ENCODE data around the gene IARS1.
A peak's percentile ranks its signal among the peaks of the same experiment; 100 is the strongest.

Gene IARS1

DNA sequence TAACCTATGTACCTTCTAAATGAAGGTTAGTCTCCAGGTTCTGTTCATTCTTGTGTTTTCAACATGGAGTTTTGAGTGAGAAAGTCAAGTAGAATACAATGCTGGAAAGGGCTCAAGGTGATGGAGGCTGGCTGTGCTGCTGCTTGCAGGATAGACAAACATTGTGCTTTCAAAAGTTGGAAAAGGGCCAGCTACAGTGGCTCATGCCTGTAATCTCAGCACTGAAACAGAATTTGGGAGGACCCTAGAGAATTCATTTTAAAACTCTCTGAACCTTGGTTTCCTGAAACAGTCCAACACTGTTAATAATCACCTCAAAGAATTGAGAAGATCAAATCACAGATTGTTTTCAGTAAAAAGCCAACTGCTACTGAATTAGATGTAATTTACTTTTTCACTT is 15.4 kb upstream of the IARS1 start:
- Histone ChIP-seq H3K9me3 (ENCODE audit: control insufficient read depth, insufficient read depth, low read length) (no peaks in the 10 kb centered on the region), H3K4me2 (ENCODE audit: low read length) (no peak overlapping the region), H3K36me3 (ENCODE audit: control insufficient read depth, low read length) (peaks cover 92% of the 10 kb centered on the region), H3K9me2 (replicated peaks; ENCODE audit: control insufficient read depth, low read length) (no peaks in the 10 kb centered on the region), H3K4me1 (ENCODE audit: control insufficient read depth, low read length) (peaks cover 10% of the 10 kb centered on the region), H3F3A (ENCODE audit: control insufficient read depth, insufficient read depth) (no peaks in the 10 kb centered on the region), H3K79me2 (ENCODE audit: control insufficient read depth, low read length) (peaks cover 30% of the 10 kb centered on the region), H3K4me3 (ENCODE audit: low read length) (no peak overlapping the region), H3K27me3 (ENCODE audit: control insufficient read depth, low read length) (no peaks in the 10 kb centered on the region), H4K20me1 (ENCODE audit: control insufficient read depth, insufficient read depth, low read depth, low read length) (peaks cover 4% of the 10 kb centered on the region; the same call in 1 of the 2 replicates), H3K27ac (ENCODE audit: low read depth, low read length) (no peak overlapping the region)
- no peak for TF ChIP-seq EZH2phosphoT487 (IDR thresholded peaks at IDR 0.05; ENCODE audit: borderline replicate concordance, low read length)
- TF ChIP-seq, protein P1, sequence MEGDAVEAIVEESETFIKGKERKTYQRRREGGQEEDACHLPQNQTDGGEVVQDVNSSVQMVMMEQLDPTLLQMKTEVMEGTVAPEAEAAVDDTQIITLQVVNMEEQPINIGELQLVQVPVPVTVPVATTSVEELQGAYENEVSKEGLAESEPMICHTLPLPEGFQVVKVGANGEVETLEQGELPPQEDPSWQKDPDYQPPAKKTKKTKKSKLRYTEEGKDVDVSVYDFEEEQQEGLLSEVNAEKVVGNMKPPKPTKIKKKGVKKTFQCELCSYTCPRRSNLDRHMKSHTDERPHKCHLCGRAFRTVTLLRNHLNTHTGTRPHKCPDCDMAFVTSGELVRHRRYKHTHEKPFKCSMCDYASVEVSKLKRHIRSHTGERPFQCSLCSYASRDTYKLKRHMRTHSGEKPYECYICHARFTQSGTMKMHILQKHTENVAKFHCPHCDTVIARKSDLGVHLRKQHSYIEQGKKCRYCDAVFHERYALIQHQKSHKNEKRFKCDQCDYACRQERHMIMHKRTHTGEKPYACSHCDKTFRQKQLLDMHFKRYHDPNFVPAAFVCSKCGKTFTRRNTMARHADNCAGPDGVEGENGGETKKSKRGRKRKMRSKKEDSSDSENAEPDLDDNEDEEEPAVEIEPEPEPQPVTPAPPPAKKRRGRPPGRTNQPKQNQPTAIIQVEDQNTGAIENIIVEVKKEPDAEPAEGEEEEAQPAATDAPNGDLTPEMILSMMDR (IDR thresholded peaks at IDR 0.05; ENCODE audit: low read depth, low read length, poor library complexity, severe bottlenecking): no peak

DNA sequence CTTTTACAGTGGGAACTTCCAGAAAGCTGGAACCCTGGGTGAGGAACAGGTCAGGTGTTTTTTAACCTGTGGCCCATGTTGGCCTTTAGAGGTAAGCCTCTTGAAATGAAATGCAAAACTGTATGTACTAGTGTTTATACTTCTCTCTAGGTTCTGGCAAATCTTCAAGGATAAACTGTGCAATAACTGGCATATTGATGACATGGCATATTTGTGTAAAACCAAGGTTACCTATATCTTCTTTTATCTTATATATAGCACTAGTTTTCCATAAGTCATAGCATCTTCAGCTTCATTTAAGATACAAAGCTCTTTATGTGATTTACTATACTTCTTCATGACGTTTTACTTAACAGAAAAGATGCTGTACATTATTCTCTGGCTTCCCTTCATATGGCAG is 7.4 kb upstream of the IARS1 start:
- H3K4me3 ChIP-seq (ENCODE audit: low read length): no peak overlapping the region
- peaks cover 43% of the 10 kb centered on the region for H3K4me1 ChIP-seq (ENCODE audit: control insufficient read depth, low read length)
- no peaks in the 10 kb centered on the region for H4K20me1 ChIP-seq (ENCODE audit: control insufficient read depth, insufficient read depth, low read depth, low read length)
- H3K27ac ChIP-seq (ENCODE audit: low read depth, low read length): no peak overlapping the region
- no peaks in the 10 kb centered on the region for H3K9me2 ChIP-seq (replicated peaks; ENCODE audit: control insufficient read depth, low read length)
- no peak overlapping the region for H3K4me2 ChIP-seq (ENCODE audit: low read length)
- H3K27me3 ChIP-seq (ENCODE audit: control insufficient read depth, low read length): no peaks in the 10 kb centered on the region
- no peak for TF ChIP-seq EZH2phosphoT487 (IDR thresholded peaks at IDR 0.05; ENCODE audit: borderline replicate concordance, low read length)
- TF ChIP-seq, protein P1 (IDR thresholded peaks at IDR 0.05; ENCODE audit: low read depth, low read length, poor library complexity, severe bottlenecking): no peak
- H3K9me3 ChIP-seq (ENCODE audit: control insufficient read depth, insufficient read depth, low read length): no peaks in the 10 kb centered on the region
- H3K36me3 ChIP-seq (ENCODE audit: control insufficient read depth, low read length): peaks cover 97% of the 10 kb centered on the region
- H3F3A ChIP-seq (ENCODE audit: control insufficient read depth, insufficient read depth): peaks cover 26% of the 10 kb centered on the region
- H3K79me2 ChIP-seq (ENCODE audit: control insufficient read depth, low read length): peaks cover 5% of the 10 kb centered on the region

DNA sequence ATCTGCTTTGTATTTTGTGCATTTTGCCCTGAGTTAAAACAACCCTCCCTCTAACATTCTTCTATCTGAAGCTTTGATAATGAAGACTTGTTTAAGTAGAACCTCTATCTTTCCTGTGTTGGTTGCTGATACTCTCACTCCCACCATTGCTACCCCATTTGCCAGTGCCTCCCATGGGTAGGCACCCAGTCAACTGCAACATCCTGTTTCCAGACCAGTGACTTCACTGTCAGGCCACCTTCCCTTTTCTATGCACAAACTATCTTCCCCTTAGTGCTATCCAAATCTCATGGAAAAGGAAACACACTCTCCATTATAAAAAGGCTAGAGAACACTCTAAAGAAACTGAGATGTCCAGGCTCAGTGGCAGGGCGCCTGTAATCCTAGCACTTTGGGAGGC is 5.6 kb upstream of the IARS1 start:
- peak overlapping the region; percentile 53 for H3K27ac ChIP-seq (ENCODE audit: low read depth, low read length)
- H3K4me3 ChIP-seq (ENCODE audit: low read length): peak overlapping the region; percentile 44
- no peaks in the 10 kb centered on the region for H3K9me3 ChIP-seq (ENCODE audit: control insufficient read depth, insufficient read depth, low read length)
- no peaks in the 10 kb centered on the region for H3K9me2 ChIP-seq (replicated peaks; ENCODE audit: control insufficient read depth, low read length)
- H4K20me1 ChIP-seq (ENCODE audit: control insufficient read depth, insufficient read depth, low read depth, low read length): no peaks in the 10 kb centered on the region
- peak overlapping the region; percentile 61 for H3K4me2 ChIP-seq (ENCODE audit: low read length)
- H3K27me3 ChIP-seq (ENCODE audit: control insufficient read depth, low read length): no peaks in the 10 kb centered on the region
- H3K36me3 ChIP-seq (ENCODE audit: control insufficient read depth, low read length): peaks cover 91% of the 10 kb centered on the region
- H3F3A ChIP-seq (ENCODE audit: control insufficient read depth, insufficient read depth): peaks cover 37% of the 10 kb centered on the region
- H3K4me1 ChIP-seq (ENCODE audit: control insufficient read depth, low read length): peaks cover 61% of the 10 kb centered on the region
- peaks cover 20% of the 10 kb centered on the region for H3K79me2 ChIP-seq (ENCODE audit: control insufficient read depth, low read length)
- TF ChIP-seq, protein P1 (IDR thresholded peaks at IDR 0.05; ENCODE audit: low read depth, low read length, poor library complexity, severe bottlenecking): no peak
- TF ChIP-seq EZH2phosphoT487 (IDR thresholded peaks at IDR 0.05; ENCODE audit: borderline replicate concordance, low read length): no peak

Measured in DOHH2 (cell line).